A673 (cell line): ENCODE results near the gene IL1RN.

Experiments
- EZH2 ChIP-seq: fragments of 200-600 bp; sonication (generic); IDR thresholded peaks from 2 replicates; pipeline ENCODE4 v1.6.1; 2017; ENCODE audit warnings: borderline replicate concordance, low read depth, mild to moderate bottlenecking, mixed read lengths, antibody characterized with exemption, low read length; ENCODE audit not compliant: poor library complexity, severe bottlenecking
- TF ChIP-seq, protein P1 (sequence below): fragments of 300-800, 200-600 bp; sonication (generic); conservative IDR thresholded peaks from 2 replicates; pipeline ENCODE4 v1.5.1; 2017; ENCODE audit warnings: low read depth, mild to moderate bottlenecking, antibody characterized with exemption, low read length, moderate library complexity, mixed read lengths

GRCh38 chr2:113144259-113144658 lies 16.9 kb downstream of the IL1RN start:
- no peak for TF ChIP-seq EZH2
- TF ChIP-seq, protein P1, sequence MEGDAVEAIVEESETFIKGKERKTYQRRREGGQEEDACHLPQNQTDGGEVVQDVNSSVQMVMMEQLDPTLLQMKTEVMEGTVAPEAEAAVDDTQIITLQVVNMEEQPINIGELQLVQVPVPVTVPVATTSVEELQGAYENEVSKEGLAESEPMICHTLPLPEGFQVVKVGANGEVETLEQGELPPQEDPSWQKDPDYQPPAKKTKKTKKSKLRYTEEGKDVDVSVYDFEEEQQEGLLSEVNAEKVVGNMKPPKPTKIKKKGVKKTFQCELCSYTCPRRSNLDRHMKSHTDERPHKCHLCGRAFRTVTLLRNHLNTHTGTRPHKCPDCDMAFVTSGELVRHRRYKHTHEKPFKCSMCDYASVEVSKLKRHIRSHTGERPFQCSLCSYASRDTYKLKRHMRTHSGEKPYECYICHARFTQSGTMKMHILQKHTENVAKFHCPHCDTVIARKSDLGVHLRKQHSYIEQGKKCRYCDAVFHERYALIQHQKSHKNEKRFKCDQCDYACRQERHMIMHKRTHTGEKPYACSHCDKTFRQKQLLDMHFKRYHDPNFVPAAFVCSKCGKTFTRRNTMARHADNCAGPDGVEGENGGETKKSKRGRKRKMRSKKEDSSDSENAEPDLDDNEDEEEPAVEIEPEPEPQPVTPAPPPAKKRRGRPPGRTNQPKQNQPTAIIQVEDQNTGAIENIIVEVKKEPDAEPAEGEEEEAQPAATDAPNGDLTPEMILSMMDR, result no peak
